Natural killer cell treated with Interleukin-12 subunit alpha and Interleukin-12 subunit beta and Interleukin-15 and Interleukin-18, amount 100 ng/mL, for 72 hours (primary cell): ENCODE data around the gene UFSP2. TPM values are rescaled to one million over a fixed set of nuclear protein-coding genes. Genes with fewer than 3 reads are reported as not detected.

Source experiments
- ATAC-seq, 2 donors: fragments of 150-1000 bp; cut with Tn5 transposase in 1 of 2; sonication (Bioruptor Pico), chemical (Tn5 transposase) in 1 of 2; 2 replicates each; pipeline ENCODE4 v1.10.0; 2021
- DNase-seq: peaks from one replicate; pipeline ENCODE4 v3.0.0; 2022; ENCODE audit warnings: low spot score
- H3K27ac Mint-ChIP-seq, 2 donors: 1 replicate in 1 of 2; 2 replicates in 1 of 2; pipeline ENCODE4 v1.8.0; 2022; ENCODE audit warnings: mixed read lengths in 2 of 2, mild to moderate bottlenecking in 1 of 2, moderate library complexity in 1 of 2
- H3K27me3 Mint-ChIP-seq, 2 donors: 1 replicate in 1 of 2; 2 replicates in 1 of 2; pipeline ENCODE4 v1.8.0; 2022; ENCODE audit warnings: mixed read lengths in 2 of 2
- H3K36me3 Mint-ChIP-seq: one replicate; pipeline ENCODE4 v1.8.0; 2022; ENCODE audit warnings: mixed read lengths
- H3K4me1 Mint-ChIP-seq, 2 donors: 1 replicate in 1 of 2; 2 replicates in 1 of 2; pipeline ENCODE4 v1.8.0; 2022; ENCODE audit warnings: low read depth in 2 of 2, mixed read lengths in 2 of 2, mild to moderate bottlenecking in 1 of 2
- H3K4me3 Mint-ChIP-seq: one replicate; pipeline ENCODE4 v1.8.0; 2022; ENCODE audit warnings: mixed read lengths
- H3K9me3 Mint-ChIP-seq: 2 replicates; pipeline ENCODE4 v1.8.0; 2022; ENCODE audit warnings: mixed read lengths
- total RNA-seq, 2 donors: library from RNA; stranded (reverse); gene quantifications; one replicate each; pipeline ENCODE4 v1.2.3, GENCODE V29; 2022

The UFSP2 gene
- total RNA-seq, 2 donors from 2014 or later, result 22.1 to 22.7 TPM

DNA sequence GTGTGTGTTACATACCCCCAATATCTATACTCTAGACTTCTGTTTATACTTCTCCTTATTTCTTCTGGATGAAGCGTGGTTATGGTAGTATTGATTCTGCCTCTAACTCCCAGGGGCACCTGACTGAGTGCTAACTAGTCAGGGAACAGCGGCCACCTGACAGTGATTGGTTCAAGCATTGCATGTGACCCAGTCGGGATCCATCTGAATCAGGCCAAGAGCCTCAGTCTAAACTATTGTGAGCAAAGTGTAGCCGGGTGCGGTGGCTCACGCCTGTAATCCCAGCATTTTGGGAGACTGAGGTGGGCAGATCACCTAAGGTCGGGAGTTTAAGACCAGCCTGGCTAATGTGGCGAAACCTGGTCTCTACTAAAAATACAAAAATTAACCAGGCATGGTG is 35.8 kb upstream of the UFSP2 start:
- ATAC-seq (no peak), DNase-seq (no peak)
- peaks cover 30 to 64% of the 10 kb centered on the region in 2 donors for H3K27me3 Mint-ChIP-seq
- no peak overlapping the region for H3K4me3 Mint-ChIP-seq
- H3K9me3 Mint-ChIP-seq, result no peaks in the 10 kb centered on the region
- H3K4me1 Mint-ChIP-seq, result no peaks in the 10 kb centered on the region
- H3K36me3 Mint-ChIP-seq, result no peaks in the 10 kb centered on the region
- H3K27ac Mint-ChIP-seq, result no peak overlapping the region

DNA sequence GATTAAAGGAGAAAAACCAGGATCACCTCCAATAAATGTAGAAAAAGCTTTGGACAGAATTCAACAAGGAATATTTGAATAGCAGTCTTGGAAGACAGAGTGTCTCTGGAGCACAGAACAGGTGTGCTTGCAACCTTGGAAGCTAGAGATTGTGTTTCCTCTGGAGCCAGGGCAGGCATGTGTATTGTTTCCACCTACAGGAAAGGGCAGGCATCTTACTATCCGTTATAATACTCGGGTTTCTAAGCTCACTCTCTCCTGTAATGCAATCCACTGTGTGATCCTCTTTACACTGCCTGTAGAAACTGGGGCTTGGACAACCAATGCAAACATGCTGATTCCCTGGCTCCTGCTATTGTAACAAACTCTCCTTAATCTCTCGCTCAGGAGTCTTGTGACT is 31.4 kb upstream of the UFSP2 start:
- peaks cover 30 to 48% of the 10 kb centered on the region in 2 donors for H3K27me3 Mint-ChIP-seq
- ATAC-seq (no peak), DNase-seq (no peak)
- H3K9me3 Mint-ChIP-seq, result no peaks in the 10 kb centered on the region
- no peaks in the 10 kb centered on the region for H3K4me1 Mint-ChIP-seq
- H3K27ac Mint-ChIP-seq, result no peak overlapping the region
- no peaks in the 10 kb centered on the region for H3K36me3 Mint-ChIP-seq
- H3K4me3 Mint-ChIP-seq, result no peak overlapping the region

DNA sequence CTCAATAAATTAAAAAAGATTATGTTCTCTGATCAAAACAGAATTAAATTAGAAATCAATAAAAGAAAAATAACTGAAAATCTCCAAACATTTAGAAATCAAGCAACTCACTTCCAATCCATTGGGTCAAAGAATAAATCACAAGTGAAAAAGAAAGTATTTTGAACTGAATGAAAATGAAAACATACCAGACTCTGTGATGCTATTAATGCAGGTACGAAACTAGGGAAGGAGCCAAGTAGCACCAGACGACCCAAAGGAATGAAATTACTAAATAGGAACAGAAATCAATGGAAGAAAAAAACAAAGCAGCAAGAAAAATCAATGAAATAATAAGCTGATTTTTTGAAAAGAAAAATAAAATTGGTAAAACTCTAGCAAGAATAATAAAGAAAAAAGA is 30.4 kb upstream of the UFSP2 start:
- ATAC-seq (no peak), DNase-seq (no peak)
- H3K4me3 Mint-ChIP-seq, result no peak overlapping the region
- no peak overlapping the region for H3K27ac Mint-ChIP-seq
- H3K27me3 Mint-ChIP-seq, result peaks cover 26 to 41% of the 10 kb centered on the region in 2 donors
- no peaks in the 10 kb centered on the region for H3K36me3 Mint-ChIP-seq
- H3K4me1 Mint-ChIP-seq, result no peaks in the 10 kb centered on the region
- H3K9me3 Mint-ChIP-seq, result no peaks in the 10 kb centered on the region

DNA sequence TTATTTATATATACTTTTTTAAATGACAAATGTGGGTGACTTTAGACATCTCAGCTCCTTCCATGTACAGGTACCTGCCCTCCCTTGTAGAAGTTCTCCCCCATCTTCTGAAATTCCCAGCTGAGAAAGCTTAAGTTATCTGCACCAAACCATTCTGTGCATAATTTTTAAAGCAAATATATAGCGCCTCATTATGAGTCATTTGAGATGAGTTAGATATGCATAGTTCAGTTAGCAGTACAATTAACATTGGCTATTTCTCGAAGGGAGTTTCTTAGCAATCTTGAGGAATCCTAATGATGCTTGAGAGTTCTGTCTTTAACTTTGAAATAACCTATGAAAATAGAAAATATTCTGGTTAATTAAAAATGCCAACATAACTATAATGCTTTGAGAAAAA is 19.4 kb upstream of the UFSP2 start:
- Mint-ChIP-seq H3K4me1 (no peaks in the 10 kb centered on the region), H3K27me3 (peaks cover 2 to 25% of the 10 kb centered on the region in 2 donors), H3K36me3 (no peaks in the 10 kb centered on the region), H3K4me3 (no peak overlapping the region), H3K27ac (no peak overlapping the region), H3K9me3 (no peaks in the 10 kb centered on the region)
- DNase-seq (no peak), ATAC-seq (no peak)

DNA sequence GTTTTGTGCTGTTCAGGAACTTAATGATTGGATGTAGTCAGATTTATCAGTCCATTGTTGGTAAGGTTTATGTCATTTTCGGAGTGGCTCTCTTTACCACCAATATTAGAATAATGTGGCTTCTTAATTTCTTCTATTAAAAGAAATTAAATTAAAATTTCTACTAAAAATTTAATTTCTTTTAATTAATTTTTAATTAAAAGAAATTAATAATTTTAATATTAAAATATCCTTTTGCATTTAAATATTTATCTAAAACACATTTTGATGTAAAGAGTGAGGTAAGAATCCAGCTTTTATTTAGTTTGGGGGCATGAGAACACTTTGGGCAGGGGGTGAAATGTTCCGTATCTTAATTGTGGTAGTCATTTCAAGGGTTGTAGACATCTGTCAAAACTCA is 15.7 kb upstream of the UFSP2 start:
- no peak for DNase-seq
- H3K4me3 Mint-ChIP-seq, result no peak overlapping the region
- H3K36me3 Mint-ChIP-seq, result no peaks in the 10 kb centered on the region
- H3K27me3 Mint-ChIP-seq, result peaks cover 2 to 17% of the 10 kb centered on the region in 2 donors
- no peak overlapping the region for H3K27ac Mint-ChIP-seq
- ATAC-seq, result no peak
- H3K9me3 Mint-ChIP-seq, result no peaks in the 10 kb centered on the region
- no peaks in the 10 kb centered on the region for H3K4me1 Mint-ChIP-seq

DNA sequence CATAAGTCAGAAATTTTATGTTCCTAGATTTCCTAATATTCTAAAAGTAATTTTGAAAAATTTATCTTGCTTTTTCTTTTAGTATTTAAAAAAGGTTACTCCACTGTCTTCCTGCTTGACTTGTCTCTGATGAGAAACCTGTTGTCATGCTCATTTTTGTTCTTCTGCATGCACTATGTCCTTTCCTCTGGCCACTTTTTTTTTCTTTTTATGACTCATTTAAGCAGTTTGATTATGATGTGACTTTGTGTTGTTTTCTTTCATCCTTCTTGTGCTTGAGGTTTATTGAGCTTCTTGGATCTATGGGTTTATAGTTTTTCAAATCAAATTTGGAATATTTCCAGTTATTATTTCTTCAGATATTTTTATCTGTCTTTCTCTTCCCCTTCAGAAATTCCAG is 12.0 kb upstream of the UFSP2 start:
- DNase-seq (no peak), ATAC-seq (peak in 1 of 2 donors; percentile 46)
- Mint-ChIP-seq H3K4me1 (no peaks in the 10 kb centered on the region), H3K27me3 (peaks cover 2 to 11% of the 10 kb centered on the region in 2 donors), H3K36me3 (no peaks in the 10 kb centered on the region), H3K4me3 (no peak overlapping the region), H3K9me3 (no peaks in the 10 kb centered on the region), H3K27ac (no peak overlapping the region)

DNA sequence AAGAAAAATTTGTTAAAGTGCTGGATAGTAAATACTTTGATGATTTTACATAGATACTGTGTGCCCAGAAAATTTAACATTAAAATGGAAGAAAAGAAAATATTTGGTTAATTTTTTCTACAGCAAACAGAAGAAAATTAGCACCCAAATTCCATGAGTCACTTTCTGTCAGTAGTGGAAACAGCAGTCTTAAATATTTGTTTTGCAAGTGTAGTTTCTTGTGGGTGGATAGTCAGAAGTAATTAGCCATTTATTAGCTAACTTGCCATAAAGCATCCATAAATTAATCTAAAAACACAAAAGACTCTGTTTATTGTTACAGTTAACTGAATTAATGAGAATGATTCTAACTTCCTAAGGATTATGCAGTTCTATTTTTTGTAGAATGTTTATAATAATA is 9.7 kb upstream of the UFSP2 start:
- H3K4me3 Mint-ChIP-seq, result no peak overlapping the region
- ATAC-seq, result no peak
- DNase-seq, result no peak
- no peaks in the 10 kb centered on the region for H3K9me3 Mint-ChIP-seq
- no peaks in the 10 kb centered on the region for H3K36me3 Mint-ChIP-seq
- peaks cover 4 to 14% of the 10 kb centered on the region in 2 donors for H3K27me3 Mint-ChIP-seq
- no peak overlapping the region for H3K27ac Mint-ChIP-seq
- H3K4me1 Mint-ChIP-seq, result no peaks in the 10 kb centered on the region

DNA sequence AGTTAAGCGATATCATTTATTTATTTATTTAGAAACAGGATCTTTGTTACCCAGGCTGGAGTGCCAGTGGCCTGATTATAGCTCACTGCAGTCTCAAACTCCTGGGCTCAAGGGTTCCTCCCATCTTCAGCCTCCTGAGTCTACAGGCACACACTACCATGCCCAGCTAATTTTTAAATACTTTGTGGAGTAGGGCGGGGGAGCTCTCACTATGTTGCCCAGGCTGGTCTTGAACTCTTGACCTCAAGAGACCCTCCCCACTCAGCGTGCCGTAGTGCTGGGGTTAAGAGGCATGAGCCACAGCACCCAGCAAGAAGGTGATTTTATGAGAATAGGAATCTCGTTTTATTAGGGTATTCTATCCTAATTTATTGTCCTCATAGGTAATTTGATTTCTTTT is 3.9 kb upstream of the UFSP2 start:
- H3K27ac Mint-ChIP-seq, result no peak overlapping the region
- H3K4me1 Mint-ChIP-seq, result peaks cover 10 to 12% of the 10 kb centered on the region in 2 donors
- H3K27me3 Mint-ChIP-seq, result peaks cover 14 to 15% of the 10 kb centered on the region in 2 donors
- DNase-seq (no peak), ATAC-seq (no peak)
- no peaks in the 10 kb centered on the region for H3K9me3 Mint-ChIP-seq
- peaks cover 6% of the 10 kb centered on the region for H3K36me3 Mint-ChIP-seq
- H3K4me3 Mint-ChIP-seq, result no peak overlapping the region

DNA sequence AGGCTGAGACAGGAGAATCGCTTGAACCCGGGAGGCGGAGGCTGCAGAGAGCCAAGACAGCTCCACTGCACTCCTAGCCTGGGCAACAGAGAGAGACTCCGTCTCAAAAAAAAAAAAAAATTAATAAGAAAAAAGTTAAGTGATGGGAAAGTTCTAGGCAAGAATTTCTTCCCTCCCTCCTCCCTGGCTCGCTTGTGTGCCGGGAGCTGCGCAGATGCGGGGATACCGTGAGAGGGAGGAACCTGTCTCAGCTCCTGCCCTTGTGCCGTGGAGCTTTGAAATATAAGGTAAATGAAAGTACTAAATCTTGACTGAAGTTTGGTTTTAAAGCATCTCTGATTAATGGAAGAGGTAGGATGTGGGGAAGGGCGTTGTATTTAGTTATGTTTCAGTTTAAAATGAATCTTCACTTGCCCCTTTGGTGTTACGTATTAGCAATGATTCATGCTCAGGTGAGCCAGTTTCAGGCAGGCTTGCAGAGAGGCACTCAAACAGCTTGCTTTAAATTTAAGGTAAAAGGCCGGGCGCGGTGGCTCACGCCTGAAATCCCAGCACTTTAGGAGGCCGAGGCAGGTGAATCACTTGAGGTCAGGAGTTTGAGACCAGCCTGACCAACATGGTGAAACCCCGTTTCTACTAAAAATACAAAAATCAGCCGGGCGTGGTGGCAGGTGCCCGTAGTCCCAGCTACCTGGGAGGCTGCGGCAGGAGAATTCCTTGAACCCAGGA is 1.4 kb upstream of the UFSP2 start:
- Mint-ChIP-seq H3K27ac (peak overlapping the region in 1 of 2 donors; percentile 89), H3K27me3 (peaks cover 14 to 15% of the 10 kb centered on the region in 2 donors)

DNA sequence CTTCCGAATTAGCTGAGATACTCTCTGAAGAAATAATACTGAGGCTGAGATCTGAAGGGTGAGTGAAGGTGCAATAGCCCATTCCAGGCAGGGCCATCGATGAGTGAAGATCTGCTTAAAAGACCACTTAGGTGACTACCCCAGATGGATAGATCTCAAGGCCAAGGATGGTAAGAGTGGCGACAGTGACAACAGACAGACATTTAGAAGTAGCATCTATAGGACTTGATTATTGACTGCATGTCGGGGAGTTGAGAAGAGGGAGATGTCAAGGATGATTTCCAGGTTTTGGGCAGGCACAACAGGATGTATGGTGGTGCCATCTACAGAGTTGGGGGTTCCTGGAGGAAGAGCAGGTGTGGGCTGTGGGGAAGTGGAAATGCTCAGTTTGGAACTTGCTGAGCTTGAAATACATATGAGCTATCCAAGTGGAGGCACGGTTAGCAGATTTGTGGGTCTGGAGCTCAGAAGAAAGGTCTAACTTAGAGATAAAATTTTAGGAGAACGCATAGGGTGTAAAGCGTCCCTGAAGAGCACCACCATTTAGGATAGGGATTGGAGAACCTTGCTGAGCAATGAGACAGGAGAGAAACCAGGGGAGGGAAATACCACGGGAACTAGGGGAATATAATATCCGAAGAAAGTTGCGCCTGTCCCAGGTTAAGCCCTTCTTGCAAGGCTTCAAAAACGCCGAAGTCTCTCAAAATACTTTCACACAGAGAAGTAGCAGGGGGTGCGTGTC is 688 bp downstream of the UFSP2 start:
- Mint-ChIP-seq H3K4me1 (peaks cover 20 to 25% of the 10 kb centered on the region in 2 donors), H3K36me3 (peaks cover 17% of the 10 kb centered on the region)
- no peak for DNase-seq

More for the DNA sequence above, 1.4 kb upstream of the UFSP2 start:
- Mint-ChIP-seq H3K4me1 (peaks cover 13 to 21% of the 10 kb centered on the region in 2 donors), H3K9me3 (no peaks in the 10 kb centered on the region), H3K4me3 (no peak overlapping the region), H3K36me3 (peaks cover 7% of the 10 kb centered on the region)
- DNase-seq (no peak), ATAC-seq (no peak)

DNA sequence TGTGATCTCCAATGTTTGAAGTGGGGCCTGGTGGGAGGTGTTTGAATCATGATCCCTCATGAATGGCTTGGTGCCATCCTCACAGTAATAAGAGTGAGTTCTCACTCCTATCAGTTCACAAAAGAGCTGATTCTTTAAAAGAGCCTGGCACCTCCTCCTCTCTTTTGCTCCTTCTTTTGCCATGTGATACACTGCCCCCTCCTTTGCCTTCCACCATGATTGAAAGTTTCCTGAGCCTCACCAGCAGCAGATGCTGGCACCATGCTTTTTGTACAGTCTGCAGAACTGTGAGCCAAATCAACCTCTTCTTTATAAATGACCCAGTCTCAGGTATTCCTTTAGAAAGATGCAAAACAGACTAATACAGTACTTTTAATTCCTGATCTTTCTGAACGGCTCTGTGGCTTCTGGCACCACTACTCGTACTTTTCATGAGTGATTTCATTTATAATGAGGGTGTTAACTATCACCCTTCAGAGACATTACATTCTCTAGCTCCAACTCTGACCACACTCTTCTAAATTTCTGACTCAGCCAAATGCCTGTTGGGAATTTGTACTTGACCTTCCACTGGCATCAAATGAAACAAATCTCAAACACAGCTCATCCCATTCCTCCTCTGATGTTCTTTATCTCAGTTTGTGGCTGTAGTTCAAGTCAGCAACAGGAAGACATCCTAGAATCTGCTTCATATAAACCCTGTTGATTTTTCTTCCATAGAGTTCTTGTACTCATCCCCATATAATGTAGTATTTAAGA is 4.2 kb downstream of the UFSP2 start:
- H3K4me1 Mint-ChIP-seq, result peaks cover 20 to 24% of the 10 kb centered on the region in 2 donors
- no peak overlapping the region for H3K27ac Mint-ChIP-seq
- DNase-seq (no peak), ATAC-seq (no peak)
- H3K27me3 Mint-ChIP-seq, result no peaks in the 10 kb centered on the region
- peaks cover 25% of the 10 kb centered on the region for H3K36me3 Mint-ChIP-seq
- H3K4me3 Mint-ChIP-seq, result no peak overlapping the region
- no peaks in the 10 kb centered on the region for H3K9me3 Mint-ChIP-seq

More for the DNA sequence above, 688 bp downstream of the UFSP2 start:
- H3K27me3 Mint-ChIP-seq, result peaks cover 5 to 10% of the 10 kb centered on the region in 2 donors
- H3K27ac Mint-ChIP-seq, result peak overlapping the region; percentile 89 to 90
- no peaks in the 10 kb centered on the region for H3K9me3 Mint-ChIP-seq
- peak overlapping the region; percentile 96 for H3K4me3 Mint-ChIP-seq
- ATAC-seq, result no peak

DNA sequence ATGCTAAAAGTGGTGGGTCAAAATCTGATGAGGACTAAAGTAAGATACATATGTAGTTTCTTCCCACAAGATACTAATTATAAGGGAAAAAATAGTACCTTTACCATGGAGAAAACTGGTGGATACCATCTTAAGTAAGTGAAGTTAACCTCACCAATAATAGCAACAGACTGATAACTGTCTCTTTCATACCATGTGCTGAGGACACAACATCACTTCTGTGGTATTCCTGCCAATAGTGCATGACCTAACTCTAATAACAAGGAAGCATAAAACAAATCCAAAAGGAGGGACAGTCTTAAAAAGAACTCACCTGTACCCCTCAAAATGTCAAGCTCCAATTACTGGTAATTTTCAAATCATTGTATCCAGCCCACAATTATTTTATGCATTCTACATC is 8.8 kb downstream of the UFSP2 start:
- no peak overlapping the region for H3K4me3 Mint-ChIP-seq
- ATAC-seq (no peak), DNase-seq (no peak)
- H3K4me1 Mint-ChIP-seq, result peaks cover 2 to 7% of the 10 kb centered on the region in 2 donors
- peaks cover 16% of the 10 kb centered on the region for H3K36me3 Mint-ChIP-seq
- H3K9me3 Mint-ChIP-seq, result no peaks in the 10 kb centered on the region
- H3K27me3 Mint-ChIP-seq, result no peaks in the 10 kb centered on the region
- H3K27ac Mint-ChIP-seq, result no peak overlapping the region

DNA sequence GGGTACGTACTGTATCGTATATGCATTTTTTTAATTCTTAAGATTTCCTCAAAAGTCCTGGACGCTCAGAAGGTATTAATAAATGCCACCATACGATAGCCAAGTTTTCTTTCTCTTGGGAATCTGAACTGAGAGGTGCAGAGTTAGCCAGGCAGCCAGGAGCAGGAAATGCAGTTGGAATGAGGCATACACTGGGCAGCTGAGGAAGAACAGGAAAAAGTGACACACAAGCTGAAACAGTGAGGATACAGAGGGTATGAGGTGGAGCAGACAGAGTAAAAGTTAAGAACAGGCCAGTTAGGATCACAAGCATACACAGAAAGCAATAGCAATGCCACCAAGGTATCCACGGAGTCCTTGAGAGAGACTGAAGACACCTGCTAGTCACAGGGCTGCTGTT is 13.4 kb downstream of the UFSP2 start:
- Mint-ChIP-seq H3K4me1 (no peaks in the 10 kb centered on the region), H3K27me3 (no peaks in the 10 kb centered on the region), H3K36me3 (peaks cover 10% of the 10 kb centered on the region), H3K27ac (no peak overlapping the region), H3K4me3 (no peak overlapping the region), H3K9me3 (no peaks in the 10 kb centered on the region)
- ATAC-seq (no peak), DNase-seq (no peak)

DNA sequence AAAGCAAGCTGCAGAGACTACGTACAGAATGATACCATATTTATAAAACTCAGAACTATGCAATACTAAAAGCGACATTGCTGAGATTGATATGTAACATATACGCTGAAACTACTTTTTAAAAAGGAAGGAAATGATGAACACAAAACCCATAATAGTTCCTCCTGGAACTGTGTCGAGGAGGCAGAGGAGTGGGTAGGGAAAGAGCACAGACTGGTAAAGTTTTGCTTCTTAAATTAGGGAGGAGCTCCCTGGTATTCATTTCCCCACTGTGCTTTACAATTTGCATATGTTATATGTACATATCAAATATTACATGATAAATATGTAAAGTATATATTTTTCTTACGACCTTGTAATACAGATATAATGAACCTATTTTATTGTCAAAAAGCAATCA is 13.9 kb downstream of the UFSP2 start:
- H3K27ac Mint-ChIP-seq, result no peak overlapping the region
- H3K4me1 Mint-ChIP-seq, result no peaks in the 10 kb centered on the region
- DNase-seq (no peak), ATAC-seq (no peak)
- no peak overlapping the region for H3K4me3 Mint-ChIP-seq
- H3K9me3 Mint-ChIP-seq, result no peaks in the 10 kb centered on the region
- H3K27me3 Mint-ChIP-seq, result no peaks in the 10 kb centered on the region
- H3K36me3 Mint-ChIP-seq, result peaks cover 6% of the 10 kb centered on the region
